ENCODE data around the gene TYW5.
A peak's percentile ranks its signal among the peaks of the same experiment; 100 is the strongest.
"Not testable (repeated sequence)": the region's sequence is repeated elsewhere in the genome, so short reads cannot be mapped to it uniquely, and the experiment has no call there.

The TYW5 gene

GRCh38 chr2:199914372-199914958, 40.8 kb downstream of the TYW5 start:
- no peak for DNase-seq (ENCODE audit: low read depth)

GRCh38 chr2:199912553-199913114, 42.7 kb downstream of the TYW5 start:
- DNase-seq (ENCODE audit: low read depth): not testable (repeated sequence)

GRCh38 chr2:199911877-199912161, 43.5 kb downstream of the TYW5 start:
- no peak for DNase-seq (ENCODE audit: low read depth)

- DNase-seq (ENCODE audit: low read depth): peak; percentile 91
Observed at GRCh38 chr2:199911052-199911876, 44.0 kb downstream of the TYW5 start, which contains the start of gene C2orf69. Gene C2orf69 (plus strand): TSS chr2:199911293. CDS start chr2:199911439, 146 bp downstream.

- DNase-seq (ENCODE audit: low read depth): no peak
Observed at GRCh38 chr2:199910338-199911051, 44.8 kb downstream of the TYW5 start.

- DNase-seq (ENCODE audit: low read depth): no peak
Observed at GRCh38 chr2:199907008-199907714, 48.1 kb downstream of the TYW5 start.

- DNase-seq (ENCODE audit: low read depth): no peak
Observed at GRCh38 chr2:199903111-199903510, 52.2 kb downstream of the TYW5 start.

- DNase-seq (ENCODE audit: low read depth): no peak
Observed at GRCh38 chr2:199902486-199903110, 52.7 kb downstream of the TYW5 start.

GRCh38 chr2:199901942-199902341, 53.3 kb downstream of the TYW5 start:
- DNase-seq (ENCODE audit: low read depth): no peak

GRCh38 chr2:199896617-199897016, 58.7 kb downstream of the TYW5 start:
- no peak for DNase-seq (ENCODE audit: low read depth)

GRCh38 chr2:199895406-199895805, 59.9 kb downstream of the TYW5 start:
- DNase-seq (ENCODE audit: low read depth): peak; percentile 28

- DNase-seq (ENCODE audit: low read depth): no peak
Observed at GRCh38 chr2:199883474-199884212, 71.6 kb downstream of the TYW5 start.

GRCh38 chr2:199882667-199883066, 72.6 kb downstream of the TYW5 start:
- DNase-seq (ENCODE audit: low read depth): no peak

Data from stromal cell of bone marrow (primary cell).